Measurements from ENCODE around the gene SENP1. TPM values are rescaled to one million over a fixed set of nuclear protein-coding genes. Genes with fewer than 3 reads are reported as not detected.

SENP1 gene
- polyA plus RNA-seq, 3 donors: 2.5 to 4.4 (median 3.9) TPM

GRCh38 chr12:48013287-48013686 is 92.6 kb downstream of the SENP1 start:
- 33 to 65% (median 61%) methylated on average over 2 of the region's 2 CpGs for WGBS, 3 donors
- H3K27ac ChIP-seq (ENCODE audit: low read depth, low read length): no peak overlapping the region

GRCh38 chr12:48012070-48012469 is 93.8 kb downstream of the SENP1 start:
- H3K27ac ChIP-seq (ENCODE audit: low read depth, low read length): no peak overlapping the region
- WGBS, 3 donors: 65 to 71% (median 68%) methylated on average over 8 of the region's 8 CpGs

GRCh38 chr12:48010366-48010970 is 95.4 kb downstream of the SENP1 start:
- H3K27ac ChIP-seq (ENCODE audit: low read depth, low read length): no peak overlapping the region
- WGBS, 3 donors: 61 to 73% (median 66%) methylated on average over 7 of the region's 7 CpGs

GRCh38 chr12:48009471-48009870 is 96.4 kb downstream of the SENP1 start:
- WGBS, 3 donors: 42 to 74% (median 62%) methylated on average over 1 of the region's 1 CpG
- H3K27ac ChIP-seq (ENCODE audit: low read depth, low read length): no peak overlapping the region

GRCh38 chr12:48008950-48009349 is 96.9 kb downstream of the SENP1 start:
- H3K27ac ChIP-seq (ENCODE audit: low read depth, low read length): no peak overlapping the region
- WGBS, 3 donors: 81 to 88% (median 84%) methylated on average over 4 of the region's 4 CpGs

GRCh38 chr12:48008349-48008748 is 97.5 kb downstream of the SENP1 start:
- no peak overlapping the region for H3K27ac ChIP-seq (ENCODE audit: low read depth, low read length)
- 62 to 73% (median 68%) methylated on average over 2 of the region's 2 CpGs for WGBS, 3 donors

- WGBS, 3 donors: 77 to 93% (median 92%) methylated on average over 4 of the region's 4 CpGs
- H3K27ac ChIP-seq (ENCODE audit: low read depth, low read length): no peak overlapping the region
Measured at GRCh38 chr12:48007206-48007605, 98.7 kb downstream of the SENP1 start.

GRCh38 chr12:48005750-48006021 is 100.2 kb downstream of the SENP1 start:
- no peak overlapping the region for H3K27ac ChIP-seq (ENCODE audit: low read depth, low read length)

GRCh38 chr12:48005001-48005749 is 100.7 kb downstream of the SENP1 start:
- H3K27ac ChIP-seq (ENCODE audit: low read depth, low read length): no peak overlapping the region
- WGBS, 3 donors: 44 to 57% (median 47%) methylated on average over 26 to 30 of the region's 30 CpGs

GRCh38 chr12:48004053-48004941 is 101.6 kb downstream of the SENP1 start, which contains the start of gene COL2A1:
Gene COL2A1 (minus strand): TSS chr12:48004476. CDS start chr12:48004321, 155 bp downstream.
- WGBS, 3 donors: 1 to 2% (median 1%) methylated on average over 62 to 83 of the region's 83 CpGs
- no peak within 1 kb of the TSS for H3K27ac ChIP-seq (ENCODE audit: low read depth, low read length)

GRCh38 chr12:48003226-48004052 is 102.4 kb downstream of the SENP1 start:
- 6 to 10% (median 6%) methylated on average over 38 of the region's 38 CpGs for WGBS, 3 donors

GRCh38 chr12:48002773-48003218 is 103.1 kb downstream of the SENP1 start:
- no peak overlapping the region for H3K27ac ChIP-seq (ENCODE audit: low read depth, low read length)
- 1 to 3% (median 2%) methylated on average over 26 of the region's 26 CpGs for WGBS, 3 donors

More at GRCh38 chr12:48003226-48004052, 102.4 kb downstream of the SENP1 start:
- no peak overlapping the region for H3K27ac ChIP-seq (ENCODE audit: low read depth, low read length)

- H3K27ac ChIP-seq (ENCODE audit: low read depth, low read length): no peak overlapping the region
- WGBS, 3 donors: 1 to 8% (median 4%) methylated on average over 13 of the region's 13 CpGs
Measured at GRCh38 chr12:48002414-48002730, 103.5 kb downstream of the SENP1 start.

- H3K27ac ChIP-seq (ENCODE audit: low read depth, low read length): no peak overlapping the region
- 0 to 1% (median 1%) methylated on average over 57 of the region's 57 CpGs for WGBS, 3 donors
Measured at GRCh38 chr12:48001505-48002413, 104.1 kb downstream of the SENP1 start.

GRCh38 chr12:48000878-48001504 is 104.9 kb downstream of the SENP1 start:
- H3K27ac ChIP-seq (ENCODE audit: low read depth, low read length): no peak overlapping the region

GRCh38 chr12:47999816-48000215 is 106.1 kb downstream of the SENP1 start:
- no peak overlapping the region for H3K27ac ChIP-seq (ENCODE audit: low read depth, low read length)
- 70 to 75% (median 72%) methylated on average over 9 of the region's 9 CpGs for WGBS, 3 donors

More at GRCh38 chr12:48000878-48001504, 104.9 kb downstream of the SENP1 start:
- WGBS, 3 donors: 9 to 11% (median 11%) methylated on average over 18 of the region's 18 CpGs

- 41 to 74% (median 67%) methylated on average over 3 of the region's 3 CpGs for WGBS, 3 donors
- no peak overlapping the region for H3K27ac ChIP-seq (ENCODE audit: low read depth, low read length)
Measured at GRCh38 chr12:47997321-47997720, 108.6 kb downstream of the SENP1 start.
